Peyer's patch (tissue), 4 donors: Measurements from ENCODE around the gene SLC25A21. TPM values are rescaled to one million over a fixed set of nuclear protein-coding genes. Genes with fewer than 3 reads are reported as not detected.

ENCODE experiments used
- DNase-seq, 3 donors: peaks; one replicate each; pipeline ENCODE4 v3.0.0-alpha.2; 2017 to 2019
- H3K27ac ChIP-seq, 4 donors: fragments of 200-600 bp; sonication (generic); one replicate each; pipeline ENCODE4 v1.5.1; 2016 to 2019
- H3K27me3 ChIP-seq, 2 donors: fragments of 200-600 bp; sonication (generic); one replicate each; pipeline ENCODE4 v1.5.1; 2019
- H3K36me3 ChIP-seq, 3 donors: fragments of 200-600 bp; sonication (generic); one replicate each; pipeline ENCODE4 v1.5.1; 2016 to 2019
- H3K4me1 ChIP-seq, 4 donors: fragments of 200-600 bp; sonication (generic); one replicate each; pipeline ENCODE4 v1.5.1; 2016 to 2019
- H3K4me3 ChIP-seq, 4 donors: fragments of 200-600 bp; sonication (generic); 1 replicate in 3 of 4; 2 replicates in 1 of 4; pipeline ENCODE4 v1.5.1; 2016 to 2019; ENCODE audit warnings: mild to moderate bottlenecking in 1 of 4
- H3K9me3 ChIP-seq, 4 donors: fragments of 200-600 bp; sonication (generic); one replicate each; pipeline ENCODE4 v1.5.1; 2016 to 2019; ENCODE audit warnings: mild to moderate bottlenecking in 1 of 4
- CTCF ChIP-seq, 6 experiments: fragments of 450-650 bp in 4 of 6; fragments of 200-600 bp in 2 of 6; sonication (generic) in 1 of 6; IDR thresholded peaks; one replicate each; pipeline ENCODE4 v1.5.1; 2017 to 2019; ENCODE audit warnings: antibody characterized with exemption in 6 of 6, mild to moderate bottlenecking in 3 of 6, moderate library complexity in 1 of 6
- POLR2A ChIP-seq, 2 donors: fragments of 450-650 bp; IDR thresholded peaks; one replicate each; pipeline ENCODE4 v1.5.1; 2017; ENCODE audit warnings: antibody characterized with exemption in 2 of 2, mild to moderate bottlenecking in 2 of 2, moderate library complexity in 2 of 2
- total RNA-seq, 4 donors: library from RNA; depleted of rRNA; stranded (reverse); fragments of >200 nt; gene quantifications; one replicate each; pipeline ENCODE4 v1.1.0, GENCODE V29; 2016

SLC25A21 gene
- total RNA-seq, 4 donors from 2014 or later, result 0.70 to 1.6 TPM; not detected in 2

- no peaks in the 10 kb centered on the region for H3K27me3 ChIP-seq
- no peaks in the 10 kb centered on the region for H3K9me3 ChIP-seq
- H3K36me3 ChIP-seq, result no peaks in the 10 kb centered on the region
Measured at GRCh38 chr14:37018571-37019240, 153.7 kb downstream of the SLC25A21 start.

GRCh38 chr14:37013078-37013477 lies 159.3 kb downstream of the SLC25A21 start:
- Histone ChIP-seq H3K4me3 (no peak overlapping the region), H3K9me3 (no peaks in the 10 kb centered on the region), H3K4me1 (no peaks in the 10 kb centered on the region), H3K27me3 (no peaks in the 10 kb centered on the region), H3K27ac (no peak overlapping the region), H3K36me3 (no peaks in the 10 kb centered on the region)
- DNase-seq, result no peak
- no peak for TF ChIP-seq POLR2A (IDR thresholded peaks at IDR 0.05)
- TF ChIP-seq CTCF (IDR thresholded peaks at IDR 0.05), result no peak

More at GRCh38 chr14:37018571-37019240, 153.7 kb downstream of the SLC25A21 start:
- DNase-seq, result no peak
- H3K27ac ChIP-seq, result no peak overlapping the region
- TF ChIP-seq POLR2A (IDR thresholded peaks at IDR 0.05) (no peak), CTCF (IDR thresholded peaks at IDR 0.05) (no peak)
- H3K4me3 ChIP-seq, result no peak overlapping the region
- H3K4me1 ChIP-seq, result no peaks in the 10 kb centered on the region

GRCh38 chr14:36998686-36999085 lies 173.7 kb downstream of the SLC25A21 start:
- Histone ChIP-seq H3K9me3 (no peaks in the 10 kb centered on the region), H3K27ac (no peak overlapping the region), H3K27me3 (no peaks in the 10 kb centered on the region), H3K36me3 (no peaks in the 10 kb centered on the region), H3K4me1 (no peaks in the 10 kb centered on the region), H3K4me3 (no peak overlapping the region)
- DNase-seq, result no peak
- TF ChIP-seq CTCF (IDR thresholded peaks at IDR 0.05) (no peak), POLR2A (IDR thresholded peaks at IDR 0.05) (no peak)

GRCh38 chr14:36997843-36998242 lies 174.6 kb downstream of the SLC25A21 start:
- Histone ChIP-seq H3K36me3 (no peaks in the 10 kb centered on the region), H3K27ac (no peak overlapping the region), H3K4me3 (no peak overlapping the region), H3K4me1 (no peaks in the 10 kb centered on the region), H3K9me3 (no peaks in the 10 kb centered on the region), H3K27me3 (no peaks in the 10 kb centered on the region)
- TF ChIP-seq CTCF (IDR thresholded peaks at IDR 0.05), result no peak
- TF ChIP-seq POLR2A (IDR thresholded peaks at IDR 0.05), result no peak
- no peak for DNase-seq

- DNase-seq, result no peak
- TF ChIP-seq POLR2A (IDR thresholded peaks at IDR 0.05) (no peak), CTCF (IDR thresholded peaks at IDR 0.05) (no peak)
Measured at GRCh38 chr14:36996857-36997590, 175.4 kb downstream of the SLC25A21 start.

More at GRCh38 chr14:36996857-36997590, 175.4 kb downstream of the SLC25A21 start:
- Histone ChIP-seq H3K4me1 (no peaks in the 10 kb centered on the region), H3K27ac (no peak overlapping the region), H3K27me3 (no peaks in the 10 kb centered on the region), H3K9me3 (no peaks in the 10 kb centered on the region), H3K4me3 (no peak overlapping the region), H3K36me3 (no peaks in the 10 kb centered on the region)
